HG03439 (cell line): ENCODE measurements around the gene RFTN1.
"Not testable (repeated sequence)": the region's sequence is repeated elsewhere in the genome, so short reads cannot be mapped to it uniquely, and the experiment has no call there.

ENCODE experiments used
- ATAC-seq: cut with Tn5 transposase; IDR thresholded peaks from one replicate; pipeline ENCODE4 v1.9.1; 2021; ENCODE audit warnings: mild to moderate bottlenecking, moderate library complexity; ENCODE audit not compliant: unreplicated experiment

The RFTN1 gene

DNA sequence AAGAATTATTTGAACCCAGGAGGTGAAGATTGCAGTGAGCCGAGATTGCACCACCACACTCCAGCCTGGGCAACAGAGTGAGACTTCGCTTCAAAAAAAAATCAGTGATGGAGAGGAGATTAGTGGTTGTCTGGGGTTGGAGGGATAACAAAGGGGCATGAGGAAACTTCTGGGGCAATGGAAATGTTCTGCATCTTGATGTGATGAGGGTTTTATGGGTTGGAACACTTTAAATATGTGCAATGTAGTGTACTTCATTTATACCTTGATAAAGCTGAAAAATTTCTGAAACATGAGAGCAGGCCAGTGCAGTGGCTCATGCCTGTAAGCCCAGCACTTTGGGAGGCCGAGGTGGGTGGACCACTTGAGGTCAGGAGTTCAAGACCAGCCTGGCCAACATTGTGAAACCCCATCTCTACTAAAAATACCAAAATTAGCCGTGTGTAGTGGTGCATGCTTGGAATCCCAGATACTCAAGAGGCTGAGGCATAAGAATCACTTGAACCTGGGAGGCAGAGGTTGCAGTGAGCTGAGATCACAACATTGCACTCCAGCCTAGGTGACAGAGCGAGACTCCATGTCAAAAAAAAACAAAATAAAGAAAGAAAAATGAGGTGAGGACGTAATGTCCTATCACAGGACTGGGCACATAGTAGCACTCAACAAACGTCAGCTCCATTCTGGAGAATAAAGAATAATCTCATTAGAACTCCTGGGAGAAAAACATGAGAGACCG lies 24.0 kb downstream of the RFTN1 start:
- ATAC-seq, result not testable (repeated sequence)

DNA sequence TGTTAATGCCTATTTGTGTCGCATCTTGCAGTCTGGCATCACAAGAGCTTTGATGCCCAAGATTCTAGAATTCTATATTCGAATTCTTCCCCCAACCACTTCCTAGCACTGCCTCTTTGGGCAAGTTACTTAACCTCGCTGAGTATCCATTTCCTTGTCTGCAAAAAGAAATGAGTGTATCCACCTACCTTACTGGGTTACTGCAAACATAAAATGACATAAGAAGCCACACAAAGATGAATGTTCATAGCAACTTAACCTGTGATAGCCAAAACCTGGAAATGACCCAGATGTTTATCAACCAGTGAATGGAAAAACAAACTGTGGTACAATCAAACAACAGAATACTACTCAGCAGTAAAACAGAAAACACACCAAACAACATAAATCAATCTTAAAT lies 24.9 kb downstream of the RFTN1 start:
- ATAC-seq, result no peak

DNA sequence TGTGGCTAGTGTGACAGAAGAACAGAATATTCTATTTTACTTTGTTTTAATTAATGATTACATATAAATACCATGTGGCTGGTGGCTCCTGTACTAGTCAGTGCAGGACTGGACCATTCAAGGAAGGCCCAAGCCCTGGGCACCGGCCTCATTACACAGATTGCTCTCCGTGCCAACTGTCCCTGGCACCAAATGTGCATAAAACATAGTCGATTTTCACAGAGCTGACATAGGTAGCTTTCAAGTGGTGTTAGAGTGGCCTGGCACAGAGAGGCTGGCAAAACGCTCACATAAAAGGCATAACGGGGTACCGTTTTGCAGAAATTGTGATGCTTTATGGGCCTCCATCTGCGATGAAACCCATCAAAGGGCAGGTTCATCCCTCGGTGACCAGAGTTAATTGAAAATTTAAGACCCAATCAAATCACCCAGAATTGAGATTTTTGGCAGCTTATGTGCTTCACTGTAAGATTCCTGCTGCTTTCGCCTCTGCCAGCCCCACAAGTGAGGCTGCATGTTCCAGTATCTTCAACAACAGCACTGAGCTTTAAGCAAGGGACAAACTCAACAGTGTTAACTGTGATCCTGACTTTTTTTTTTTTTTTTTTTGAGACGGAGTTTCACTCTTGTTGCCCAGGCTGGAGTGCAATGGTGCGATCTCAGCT lies 25.9 kb downstream of the RFTN1 start:
- no peak for ATAC-seq

- ATAC-seq, result no peak
Measured at GRCh38 chr3:16486951-16487480, 26.5 kb downstream of the RFTN1 start.

- ATAC-seq, result no peak
Measured at GRCh38 chr3:16486201-16486600, 27.3 kb downstream of the RFTN1 start.

- no peak for ATAC-seq
Measured at GRCh38 chr3:16485395-16485992, 28.0 kb downstream of the RFTN1 start.

- no peak for ATAC-seq
Measured at GRCh38 chr3:16484984-16485383, 28.5 kb downstream of the RFTN1 start.

DNA sequence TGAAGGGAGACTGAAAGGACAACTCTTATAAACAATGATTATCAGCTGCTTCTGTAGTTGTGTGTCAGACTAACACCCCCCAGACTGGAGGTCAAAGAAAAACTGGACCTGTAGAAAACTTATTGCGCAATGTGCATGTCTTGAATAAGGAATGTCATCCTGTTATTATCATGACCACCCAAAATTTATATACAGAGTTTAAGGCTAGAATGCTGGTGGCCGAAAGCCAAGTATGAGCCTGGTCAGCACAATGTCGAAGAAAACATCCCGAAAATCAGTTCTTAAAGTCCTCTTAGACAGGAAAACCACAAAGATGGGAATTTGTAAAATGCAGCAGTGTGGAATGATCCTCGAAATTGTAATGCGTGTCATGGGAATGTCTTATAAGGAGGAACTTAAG lies 29.3 kb downstream of the RFTN1 start:
- ATAC-seq, result no peak

DNA sequence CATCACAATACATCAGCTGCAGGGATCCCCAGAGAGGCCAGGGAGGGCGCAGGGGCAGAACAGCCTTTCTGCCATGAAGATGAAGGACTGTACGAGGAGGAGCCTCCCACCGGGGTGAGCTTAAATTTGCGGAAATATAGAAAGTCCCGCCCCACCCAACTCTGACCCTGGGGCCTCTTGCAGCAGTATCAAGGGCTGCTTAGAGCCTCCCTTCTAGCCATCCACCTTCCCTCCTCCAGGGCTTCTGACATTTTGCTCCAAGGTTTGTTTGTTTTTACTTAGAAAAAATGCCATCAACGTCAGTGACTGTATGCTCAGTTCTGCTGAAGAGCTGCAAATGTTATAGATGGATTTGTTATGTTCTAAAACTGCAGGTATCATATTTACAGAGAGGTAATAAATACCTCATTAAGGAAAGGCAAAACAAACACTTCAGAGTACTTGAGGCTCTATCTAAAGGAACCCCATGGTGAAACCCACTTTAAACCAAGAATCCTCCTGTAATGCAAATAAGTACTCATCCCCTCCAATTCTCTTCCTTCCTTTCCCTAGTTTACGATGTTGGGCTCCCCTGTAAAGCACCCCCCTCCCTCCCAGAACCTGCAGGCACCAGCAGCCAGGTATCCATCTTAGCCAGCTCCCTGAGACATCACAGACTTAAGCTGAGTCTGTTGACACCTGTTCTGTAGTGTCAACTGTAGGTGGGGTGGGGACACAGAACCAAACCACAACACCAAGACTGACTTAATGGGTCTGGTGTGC lies 30.5 kb downstream of the RFTN1 start:
- ATAC-seq, result no peak

DNA sequence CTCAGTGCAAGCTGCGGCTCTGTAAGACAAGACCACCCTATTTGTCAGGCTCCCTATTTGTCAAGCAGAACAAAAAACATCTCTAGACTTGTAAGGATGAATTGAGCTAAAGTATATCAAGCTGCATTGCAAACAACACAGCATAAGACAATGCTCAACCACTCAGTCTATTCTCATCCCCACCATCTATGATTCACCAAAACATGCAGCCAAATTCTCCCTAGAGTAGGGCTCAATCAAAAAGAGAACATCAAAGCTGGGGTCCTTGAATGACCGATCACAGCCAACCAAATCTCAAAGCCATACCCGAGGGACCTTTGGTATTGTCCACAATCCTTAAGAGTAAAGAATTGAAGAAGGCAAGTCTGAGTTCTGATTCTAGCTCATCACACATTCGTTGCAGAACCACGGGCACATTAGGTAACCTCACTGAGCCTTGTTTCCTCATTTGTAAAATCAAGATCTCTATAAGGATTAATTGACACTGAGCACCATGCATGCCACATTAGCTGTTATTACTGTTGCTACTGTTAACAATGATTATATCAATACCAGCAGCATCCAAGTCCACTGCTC lies 31.2 kb downstream of the RFTN1 start:
- no peak for ATAC-seq

DNA sequence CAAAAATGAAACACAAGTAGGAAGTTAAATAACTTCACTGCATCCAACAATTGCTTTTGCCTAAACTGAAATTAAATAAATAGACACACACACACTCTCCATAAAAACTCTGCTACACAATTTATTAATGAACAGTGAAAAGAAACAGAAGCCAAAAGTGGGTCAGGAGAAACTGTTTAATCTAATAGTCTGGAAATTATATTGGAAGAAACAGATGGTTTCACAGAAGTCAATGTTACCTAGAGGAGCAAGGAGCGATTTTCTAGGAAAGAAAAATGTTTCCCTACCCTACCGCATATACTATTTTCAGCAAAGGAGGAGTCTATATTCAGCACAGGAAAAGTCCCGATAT lies 32.0 kb downstream of the RFTN1 start:
- no peak for ATAC-seq

GRCh38 chr3:16480861-16481545 lies 32.5 kb downstream of the RFTN1 start:
- ATAC-seq, result no peak

GRCh38 chr3:16478516-16478915 lies 35.0 kb downstream of the RFTN1 start:
- ATAC-seq, result no peak

GRCh38 chr3:16477521-16477920 lies 36.0 kb downstream of the RFTN1 start:
- no peak for ATAC-seq

DNA sequence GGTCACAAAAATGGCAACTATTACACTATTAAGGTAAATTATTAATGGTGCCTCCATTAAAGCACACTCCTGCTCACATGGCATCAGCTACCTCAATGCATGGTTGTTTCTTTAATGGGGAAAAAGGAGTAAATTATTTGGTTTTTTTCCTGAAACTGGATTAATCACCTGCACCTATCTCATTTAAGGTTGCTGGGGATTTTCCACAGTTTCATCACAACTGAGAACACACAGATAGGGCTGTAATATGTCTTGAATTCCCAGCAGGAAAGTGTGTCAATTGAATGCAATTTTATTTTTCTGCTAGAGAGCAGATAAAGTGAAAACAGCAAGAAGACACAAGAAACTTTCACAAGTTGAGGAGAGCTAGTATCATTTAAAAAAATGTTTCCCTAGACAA lies 36.4 kb downstream of the RFTN1 start:
- ATAC-seq, result no peak

DNA sequence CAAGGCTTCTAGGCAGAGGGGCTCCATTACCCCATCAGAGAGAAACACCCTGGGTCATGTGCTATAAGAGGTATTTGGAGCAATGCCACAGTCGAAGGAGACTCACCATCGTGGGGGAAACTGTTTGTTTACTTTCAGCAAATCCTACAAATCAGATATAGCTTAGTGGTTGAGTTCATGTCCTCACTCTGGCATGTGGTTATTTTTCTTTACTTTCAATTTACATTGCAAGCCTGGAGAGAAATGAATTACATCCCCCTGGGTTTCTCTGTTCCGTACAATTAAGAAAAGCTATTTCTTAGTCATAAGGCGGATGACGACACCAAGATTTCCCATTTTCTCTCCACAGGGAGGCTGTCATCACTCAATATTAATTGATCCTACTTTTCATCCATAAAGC lies 36.9 kb downstream of the RFTN1 start:
- ATAC-seq, result no peak

GRCh38 chr3:16475766-16476165 lies 37.7 kb downstream of the RFTN1 start:
- no peak for ATAC-seq

GRCh38 chr3:16474920-16475319 lies 38.6 kb downstream of the RFTN1 start:
- ATAC-seq, result no peak

DNA sequence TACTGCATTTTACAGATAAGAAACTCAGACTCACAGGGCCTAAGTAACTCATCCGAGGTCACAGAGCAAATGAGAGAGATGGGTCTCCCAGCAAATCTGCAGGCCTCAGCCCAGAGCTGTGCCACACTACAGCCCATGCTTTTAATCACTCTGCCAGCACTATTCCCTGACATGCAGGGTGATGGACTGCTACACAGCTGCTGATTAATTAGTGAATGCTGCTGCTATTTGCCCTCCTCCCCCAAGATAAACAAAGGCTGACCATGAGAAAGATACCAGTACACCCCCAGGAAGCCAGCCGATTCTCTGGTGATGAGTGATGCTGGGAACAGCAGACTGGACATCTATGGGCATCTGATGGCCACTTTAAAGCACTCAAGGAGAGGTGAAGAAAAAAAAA lies 39.3 kb downstream of the RFTN1 start:
- no peak for ATAC-seq

GRCh38 chr3:16472593-16472992 lies 40.9 kb downstream of the RFTN1 start:
- ATAC-seq, result no peak
